Measurements from ENCODE around the gene TRIO.
"Not testable (repeated sequence)": the region's sequence is repeated elsewhere in the genome, so short reads cannot be mapped to it uniquely, and the experiment has no call there.

TRIO gene

GRCh38 chr5:14359069-14360043, 216.2 kb downstream of the TRIO start:
- DNase-seq (ENCODE audit: low spot score), result no peak

- no peak for DNase-seq (ENCODE audit: low spot score)
Measured at GRCh38 chr5:14362491-14362890, 219.3 kb downstream of the TRIO start.

- DNase-seq (ENCODE audit: low spot score), result peak; percentile 12
Measured at GRCh38 chr5:14364096-14364495, 221.0 kb downstream of the TRIO start.

- peak; percentile 26 for DNase-seq (ENCODE audit: low spot score)
Measured at GRCh38 chr5:14364576-14365472, 221.7 kb downstream of the TRIO start.

- no peak for DNase-seq (ENCODE audit: low spot score)
Measured at GRCh38 chr5:14365831-14366430, 222.8 kb downstream of the TRIO start.

- no peak for DNase-seq (ENCODE audit: low spot score)
Measured at GRCh38 chr5:14366763-14367162, 223.6 kb downstream of the TRIO start.

GRCh38 chr5:14367364-14367763, 224.2 kb downstream of the TRIO start:
- no peak for DNase-seq (ENCODE audit: low spot score)

- DNase-seq (ENCODE audit: low spot score), result no peak
Measured at GRCh38 chr5:14369780-14370179, 226.6 kb downstream of the TRIO start.

GRCh38 chr5:14370386-14370785, 227.2 kb downstream of the TRIO start:
- no peak for DNase-seq (ENCODE audit: low spot score)

GRCh38 chr5:14373685-14374084, 230.5 kb downstream of the TRIO start:
- DNase-seq (ENCODE audit: low spot score), result no peak

- DNase-seq (ENCODE audit: low spot score), result no peak
Measured at GRCh38 chr5:14374100-14374499, 231.0 kb downstream of the TRIO start.

GRCh38 chr5:14376789-14377188, 233.6 kb downstream of the TRIO start:
- no peak for DNase-seq (ENCODE audit: low spot score)

GRCh38 chr5:14379739-14380497, 236.8 kb downstream of the TRIO start:
- DNase-seq (ENCODE audit: low spot score), result no peak

GRCh38 chr5:14380712-14381111, 237.6 kb downstream of the TRIO start:
- no peak for DNase-seq (ENCODE audit: low spot score)

- DNase-seq (ENCODE audit: low spot score), result no peak
Measured at GRCh38 chr5:14382640-14383039, 239.5 kb downstream of the TRIO start.

- DNase-seq (ENCODE audit: low spot score), result no peak
Measured at GRCh38 chr5:14383923-14384322, 240.8 kb downstream of the TRIO start.

GRCh38 chr5:14385019-14385418, 241.9 kb downstream of the TRIO start:
- DNase-seq (ENCODE audit: low spot score), result no peak

GRCh38 chr5:14386884-14387624, 243.9 kb downstream of the TRIO start:
- DNase-seq (ENCODE audit: low spot score), result no peak

GRCh38 chr5:14388741-14389140, 245.6 kb downstream of the TRIO start:
- no peak for DNase-seq (ENCODE audit: low spot score)

GRCh38 chr5:14392552-14392951, 249.4 kb downstream of the TRIO start:
- not testable (repeated sequence) for DNase-seq (ENCODE audit: low spot score)

- no peak for DNase-seq (ENCODE audit: low spot score)
Measured at GRCh38 chr5:14394365-14394764, 251.2 kb downstream of the TRIO start.

All from LoVo (cell line).